Middle frontal gyrus (tissue), 1 donor: ENCODE measurements around the gene GRIP2.

Experiments
- DNase-seq: peaks from one replicate; pipeline ENCODE4 v3.0.0-alpha.2; 2015; ENCODE audit warnings: low spot score; ENCODE audit errors: extremely low spot score

Gene GRIP2

DNA sequence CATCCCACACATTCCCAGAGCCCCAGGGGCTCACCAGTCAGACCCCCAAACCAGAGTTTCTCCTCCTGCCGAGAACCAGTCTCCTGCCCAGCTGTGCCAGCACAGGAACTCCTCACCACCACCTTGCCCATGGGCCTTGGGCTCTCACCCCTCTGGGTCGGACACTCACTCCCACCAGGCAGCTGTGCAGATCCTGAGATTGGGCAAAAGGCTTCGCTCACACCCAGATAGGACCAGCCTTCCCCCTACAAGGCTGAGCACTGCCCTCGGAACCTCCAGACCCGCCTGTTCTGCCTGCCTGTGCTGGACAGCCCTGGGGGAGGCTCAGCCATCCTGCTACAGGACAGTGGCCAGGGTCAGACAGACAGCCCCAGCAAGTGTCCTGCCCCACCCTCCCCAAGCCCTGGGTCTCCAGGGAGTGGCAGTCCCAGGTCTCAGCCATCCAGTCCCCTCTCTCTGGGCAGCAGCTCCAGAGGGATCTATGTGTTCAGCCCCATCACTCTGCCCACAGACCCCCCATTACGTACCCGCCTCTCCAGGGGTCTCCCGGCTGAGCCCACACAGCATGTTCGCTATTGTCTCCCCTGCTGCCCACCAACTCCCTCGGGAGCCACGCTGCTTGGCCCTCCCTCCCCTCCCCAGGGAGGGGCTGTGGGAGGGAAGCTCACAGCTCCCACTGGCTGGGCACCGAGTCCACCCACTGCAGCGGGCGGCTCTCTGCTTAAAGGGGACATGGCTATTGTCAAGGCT, at the start of gene GRIP2:
TSS of gene GRIP2 (minus strand) at position 601 of the 750 bp plus-strand sequence. CDS start at position 567, 34 bp downstream.
- DNase-seq = no peak

DNA sequence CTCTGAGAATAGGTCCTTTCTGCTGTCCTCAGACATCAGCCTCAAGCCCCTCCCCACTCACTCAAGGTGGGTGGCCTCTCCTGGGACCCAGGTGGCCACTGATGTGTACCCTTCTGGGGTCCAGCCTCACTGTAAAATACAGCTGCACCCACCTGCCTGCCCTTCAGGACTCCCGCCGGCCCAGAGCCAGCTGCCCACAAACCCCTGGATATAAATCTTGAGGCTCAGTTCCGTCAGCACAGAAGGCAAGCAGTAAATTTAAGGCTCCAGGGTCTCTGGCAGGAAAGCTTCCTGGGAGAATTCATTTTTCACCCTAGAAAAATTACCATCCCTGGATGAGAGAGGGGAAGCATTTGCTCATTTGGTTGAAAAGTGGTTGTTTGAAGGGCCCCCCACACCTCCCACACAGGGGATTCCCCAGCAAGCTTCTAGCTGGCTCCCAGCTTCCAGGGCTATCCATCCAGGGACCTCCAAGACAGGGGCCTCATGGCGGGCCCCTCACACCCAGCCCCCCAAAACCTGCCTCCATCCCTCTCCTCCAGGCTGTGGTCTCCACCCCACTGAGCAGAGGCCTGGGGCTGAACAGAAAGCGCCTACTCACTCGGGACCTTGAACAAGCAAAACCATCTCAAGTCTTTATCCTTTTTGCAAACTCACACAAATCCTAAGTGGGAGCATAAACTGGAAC, 48.4 kb upstream of the GRIP2 start:
- DNase-seq = no peak

DNA sequence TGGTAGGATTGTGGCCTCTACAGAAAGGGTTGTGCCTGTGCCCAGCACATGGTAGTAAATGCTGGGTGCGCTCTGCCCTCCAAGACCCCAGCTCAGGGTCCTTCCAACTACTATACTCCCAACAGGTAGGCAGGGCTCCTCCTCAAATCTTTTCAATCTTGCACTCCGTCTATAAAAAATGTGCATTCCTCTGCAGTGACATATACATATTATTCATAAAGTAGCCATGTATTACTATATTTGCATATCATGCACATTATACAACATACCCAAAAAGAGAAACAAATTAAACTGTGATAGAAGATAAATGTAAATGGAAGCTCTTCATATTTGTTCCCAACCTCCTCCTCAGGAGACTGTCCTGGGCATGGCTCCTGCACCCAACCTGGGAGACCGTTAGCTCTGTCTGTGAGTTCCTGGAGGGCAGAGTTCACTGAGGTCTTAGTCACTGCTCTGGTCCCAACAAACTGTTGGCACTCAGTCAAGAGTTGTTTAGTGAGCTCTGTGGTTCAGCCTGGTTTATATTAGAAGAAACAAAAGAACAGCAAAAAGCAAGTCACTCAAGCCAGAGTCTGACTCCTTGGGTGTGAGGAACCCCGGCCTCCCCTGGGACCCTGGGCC, 47.7 kb upstream of the GRIP2 start:
- no peak for DNase-seq

DNA sequence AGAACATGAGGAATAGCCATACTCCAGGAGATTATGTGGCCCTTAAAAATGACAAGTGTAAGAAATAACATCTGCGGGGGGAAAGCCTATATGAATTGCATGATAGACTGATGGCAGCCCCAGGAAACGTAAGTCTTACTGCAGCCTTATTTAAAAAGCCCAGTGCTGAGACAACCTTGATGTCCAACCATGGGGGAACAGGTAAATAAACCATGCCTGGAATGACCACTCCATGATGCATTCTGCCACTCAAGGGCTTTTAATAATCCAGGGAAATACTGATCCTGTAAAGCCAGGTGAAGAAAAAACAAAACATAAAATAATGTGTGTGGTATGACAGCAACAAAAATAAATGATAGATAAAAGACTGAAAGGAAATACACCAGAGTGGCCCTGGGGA, 46.5 kb upstream of the GRIP2 start:
- no peak for DNase-seq

DNA sequence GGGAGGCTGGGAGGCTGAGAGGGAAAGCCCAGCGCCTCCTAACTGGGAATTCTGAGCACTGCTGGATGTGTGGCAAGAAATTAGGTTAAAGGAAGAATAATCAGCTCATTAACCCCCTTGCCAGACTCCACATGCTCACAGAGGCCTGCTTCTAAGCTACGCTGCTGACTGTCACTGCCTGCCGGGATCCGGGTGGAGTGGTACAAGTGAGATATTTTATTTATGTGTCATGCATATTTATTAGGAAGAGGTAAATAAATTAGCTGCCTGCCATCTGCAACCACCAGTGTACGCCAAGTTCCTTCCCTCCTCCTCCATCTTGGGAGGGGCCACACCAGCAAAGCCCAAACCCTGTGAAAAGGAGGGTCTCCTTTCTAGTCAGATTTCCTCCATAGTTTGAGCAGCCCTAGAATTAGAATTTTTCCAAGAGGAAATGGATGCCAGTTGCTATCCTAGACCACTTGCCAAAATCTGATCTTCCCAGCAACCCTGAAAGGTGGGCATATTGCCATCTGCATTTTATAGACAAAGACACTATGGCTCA, 43.5 kb upstream of the GRIP2 start:
- no peak for DNase-seq

DNA sequence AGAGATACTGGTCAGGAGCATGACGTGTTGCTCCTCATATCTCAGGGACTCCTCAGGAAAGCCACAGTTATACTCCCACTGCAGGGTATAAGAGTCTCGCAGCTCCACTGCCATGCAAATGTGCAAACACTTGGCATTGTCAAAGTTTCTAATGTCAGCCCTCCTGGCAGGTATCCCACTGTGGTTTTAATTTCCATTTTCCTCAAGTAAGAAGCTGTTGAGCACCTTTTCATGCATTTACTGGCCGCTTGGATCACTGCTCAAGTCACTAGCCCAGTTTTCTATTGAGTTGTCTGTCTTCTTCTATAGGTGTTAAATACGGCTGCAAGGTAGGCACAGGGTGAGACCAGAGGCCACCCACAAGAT, 41.9 kb upstream of the GRIP2 start:
- DNase-seq = no peak

DNA sequence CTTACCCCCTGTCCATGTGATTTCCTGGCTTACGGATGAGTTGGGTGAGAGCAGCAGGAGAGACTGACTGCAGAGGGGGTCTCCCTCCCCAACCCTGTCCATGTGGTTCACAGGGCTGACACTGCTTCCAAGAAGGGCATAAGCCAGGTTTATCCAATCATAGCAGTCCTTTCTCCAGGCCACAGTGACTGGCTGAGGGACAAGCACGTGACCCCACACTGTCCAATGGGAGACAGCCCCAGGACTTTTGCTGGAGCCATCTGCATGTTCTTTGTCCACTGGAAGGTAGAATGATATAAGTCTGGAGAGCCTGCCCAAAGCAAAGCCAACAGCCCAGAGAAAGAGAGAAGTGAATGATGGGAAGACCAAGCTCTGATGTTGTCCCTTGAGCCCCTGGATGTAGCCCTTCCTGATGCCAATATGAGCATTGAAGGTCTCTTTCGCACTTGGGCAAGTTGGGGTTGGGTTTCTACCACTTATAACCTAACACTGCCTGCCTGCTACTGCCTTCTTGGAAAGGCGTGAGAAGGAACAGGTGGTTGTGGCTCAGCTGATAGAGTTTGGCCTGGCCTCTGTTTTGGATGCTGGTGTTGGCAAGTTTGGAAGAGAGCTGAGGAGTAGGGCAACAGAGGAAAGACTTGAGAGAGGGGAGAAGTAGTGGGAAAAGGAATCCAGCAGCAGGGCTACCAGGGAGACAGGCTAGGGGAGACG, 41.3 kb upstream of the GRIP2 start:
- DNase-seq = no peak

DNA sequence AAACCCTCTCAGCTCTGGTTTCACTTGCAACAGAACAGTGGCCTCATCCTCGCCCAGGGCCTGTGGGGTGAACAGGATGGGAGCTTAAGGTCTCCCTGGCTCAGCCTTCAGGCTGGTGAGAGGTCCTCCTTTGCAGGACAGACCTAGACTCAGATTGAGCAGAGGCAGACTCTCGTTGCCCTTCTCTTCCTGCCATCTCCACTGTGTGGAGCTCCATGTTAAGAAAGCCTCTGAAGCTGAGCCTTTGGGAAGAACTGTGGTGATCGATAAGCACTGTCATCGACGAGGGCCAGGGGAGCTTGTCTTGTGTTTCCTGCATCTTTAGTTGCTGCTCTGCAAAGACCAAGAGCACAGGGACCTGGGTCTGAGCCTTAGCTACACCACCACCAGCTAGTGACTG, 37.8 kb upstream of the GRIP2 start:
- no peak for DNase-seq

DNA sequence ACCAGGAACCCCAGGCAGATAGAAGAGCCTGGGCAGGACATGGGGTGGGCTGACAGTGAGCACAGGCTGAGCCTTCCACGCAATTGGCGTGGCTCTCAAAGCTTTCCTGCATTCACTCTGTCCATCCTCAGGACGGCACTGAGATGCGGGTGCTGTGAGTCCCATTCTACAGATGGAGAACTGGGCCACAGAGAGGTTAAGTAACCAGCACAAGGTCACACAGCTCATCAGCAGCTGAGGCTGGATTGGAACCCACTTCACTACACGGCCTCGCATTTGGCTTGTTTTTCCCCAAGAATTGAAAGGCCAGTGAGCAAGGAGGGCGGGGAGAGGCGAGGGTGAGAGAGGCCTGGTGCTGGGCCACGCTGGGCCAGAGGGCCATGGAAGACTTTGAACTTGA, 36.0 kb upstream of the GRIP2 start:
- no peak for DNase-seq

DNA sequence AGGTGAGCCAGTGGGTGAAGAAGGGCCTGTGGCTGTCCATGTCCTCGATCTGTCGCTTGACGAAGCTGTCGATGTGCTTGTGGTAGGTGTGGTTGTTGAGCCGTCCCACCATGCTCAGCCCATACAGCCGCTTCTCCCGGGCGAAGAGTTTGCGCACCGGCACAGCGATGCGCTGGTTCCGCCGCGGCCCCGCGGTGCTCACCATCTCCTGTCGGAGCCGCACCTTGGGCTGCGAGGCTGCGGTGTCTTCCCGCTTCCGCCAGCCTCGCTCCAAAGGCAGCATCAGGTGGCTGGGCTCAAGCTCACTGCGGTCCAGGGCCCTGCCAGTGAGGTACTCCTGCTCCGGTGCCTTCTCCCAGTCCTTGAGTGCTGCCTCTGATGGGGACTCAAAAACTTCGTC, 34.0 kb upstream of the GRIP2 start:
- DNase-seq = no peak

DNA sequence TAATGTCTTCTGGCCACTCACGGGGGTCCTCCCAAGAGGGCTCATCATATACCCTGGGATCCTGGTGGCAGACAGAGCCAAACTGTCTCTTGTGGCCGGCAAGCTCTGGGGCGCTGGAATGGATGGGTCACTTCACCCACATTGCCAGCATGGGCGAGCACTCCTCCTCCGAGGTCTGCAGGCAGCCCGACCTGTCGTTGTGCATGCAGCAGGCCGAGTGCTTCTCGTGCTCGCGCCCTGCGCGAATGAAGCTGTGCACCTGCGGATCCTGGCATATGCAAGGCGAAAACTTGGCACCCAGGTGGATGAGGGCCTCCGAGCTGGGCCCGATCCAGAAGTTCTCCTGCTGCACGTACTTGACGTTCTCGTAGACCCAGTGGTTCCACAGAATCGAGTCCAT, 33.6 kb upstream of the GRIP2 start:
- no peak for DNase-seq

DNA sequence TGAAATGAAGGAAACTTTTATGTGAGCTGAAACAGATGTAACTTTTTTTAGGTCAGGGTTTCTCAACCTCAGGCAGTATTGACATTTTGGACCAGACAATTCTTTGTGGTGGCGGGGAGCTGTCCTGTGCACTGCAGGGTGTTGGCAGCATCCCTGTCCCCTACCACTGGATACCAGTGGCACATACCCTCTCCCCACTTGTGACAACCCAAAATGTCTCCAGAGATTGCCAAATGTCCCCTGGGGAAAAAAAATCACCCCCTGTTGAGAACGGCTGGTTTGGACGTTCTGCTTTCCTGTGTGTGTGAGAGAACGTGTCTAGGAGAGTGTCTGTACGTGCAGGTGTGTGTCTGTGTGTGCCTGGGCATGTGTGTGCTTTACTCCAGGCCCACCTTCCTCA, 30.7 kb upstream of the GRIP2 start:
- DNase-seq = no peak

DNA sequence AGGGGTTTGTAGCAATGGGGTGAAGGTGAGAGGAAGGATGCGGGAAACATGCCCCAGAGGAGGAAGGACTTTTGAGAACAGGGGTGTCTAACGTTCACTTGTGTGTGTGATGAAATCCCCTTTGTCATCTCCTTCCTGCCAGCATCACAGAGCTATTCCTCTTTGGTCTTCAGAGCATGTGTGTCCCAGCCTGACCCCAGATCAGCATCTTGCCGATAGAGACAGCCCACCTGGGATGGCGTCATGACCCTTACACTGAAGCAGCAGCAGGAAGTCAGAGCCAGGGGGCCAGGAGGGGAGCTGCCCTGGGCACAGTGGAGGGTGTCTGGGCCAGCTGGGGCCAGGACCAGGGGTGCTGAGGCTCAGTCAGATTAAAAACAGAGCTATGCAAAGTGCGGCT, 29.9 kb upstream of the GRIP2 start:
- no peak for DNase-seq

DNA sequence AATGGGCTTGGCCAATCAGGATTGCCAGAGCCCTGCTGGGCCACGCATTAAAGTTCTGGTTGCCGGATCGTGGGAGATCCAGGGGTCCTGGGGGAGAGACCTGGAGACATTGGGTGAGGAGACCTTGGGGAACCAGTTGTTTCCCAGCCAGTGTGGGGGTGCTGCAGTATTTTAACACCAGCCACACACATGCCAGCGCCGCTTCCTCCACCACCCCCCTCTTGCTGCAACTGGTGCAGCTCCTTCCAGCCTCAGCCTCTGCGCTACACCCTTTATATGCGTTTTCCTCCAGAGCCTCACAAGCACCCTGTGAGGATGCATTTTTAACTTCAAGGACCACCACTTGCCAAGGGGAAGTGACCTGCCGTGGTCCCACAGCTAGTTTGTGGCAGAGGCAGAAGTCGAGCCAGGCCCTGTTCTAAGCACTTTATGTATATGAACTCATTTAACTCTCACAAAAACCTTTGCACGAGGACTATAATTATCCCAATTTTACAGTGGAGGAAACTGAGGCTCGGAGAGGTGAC, 29.4 kb upstream of the GRIP2 start:
- no peak for DNase-seq

DNA sequence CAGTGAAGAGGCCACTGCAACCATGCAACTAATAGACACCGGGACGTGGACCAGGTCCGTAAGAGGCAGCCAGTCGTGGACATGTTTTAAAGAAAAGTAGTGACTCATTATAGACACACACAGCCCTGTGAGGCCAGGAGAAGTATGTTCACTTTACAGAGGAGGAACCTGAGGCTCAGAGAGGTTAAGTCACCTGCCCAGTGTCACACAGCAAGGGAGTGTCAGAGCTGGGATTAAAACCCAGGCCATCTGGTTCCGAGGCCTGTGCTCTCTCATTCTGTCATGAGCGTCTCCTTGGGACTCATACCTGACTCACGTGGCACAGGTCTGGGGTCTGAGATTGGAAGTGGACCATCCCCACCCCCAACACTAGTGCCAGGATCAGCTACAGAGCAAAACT, 28.1 kb upstream of the GRIP2 start:
- DNase-seq = no peak

DNA sequence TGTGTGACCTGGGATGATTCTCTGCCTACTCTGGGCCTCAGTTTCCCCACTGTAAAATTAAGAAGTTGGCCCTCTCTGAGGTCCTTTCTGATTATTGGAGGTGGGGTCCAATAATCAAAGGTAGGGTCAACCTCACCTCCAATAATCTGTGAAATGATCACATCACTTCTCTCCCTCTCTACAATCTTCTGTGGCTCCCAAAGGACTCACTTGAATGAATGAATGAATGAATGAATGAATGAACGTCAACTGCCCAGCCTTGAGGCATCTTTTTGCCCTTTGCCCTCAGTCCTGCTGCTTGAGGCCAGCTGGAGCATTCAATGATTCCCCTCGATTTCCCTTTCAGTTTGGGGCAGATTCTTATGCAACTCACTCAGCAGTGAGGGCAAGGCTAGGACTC, 26.7 kb upstream of the GRIP2 start:
- DNase-seq = no peak

DNA sequence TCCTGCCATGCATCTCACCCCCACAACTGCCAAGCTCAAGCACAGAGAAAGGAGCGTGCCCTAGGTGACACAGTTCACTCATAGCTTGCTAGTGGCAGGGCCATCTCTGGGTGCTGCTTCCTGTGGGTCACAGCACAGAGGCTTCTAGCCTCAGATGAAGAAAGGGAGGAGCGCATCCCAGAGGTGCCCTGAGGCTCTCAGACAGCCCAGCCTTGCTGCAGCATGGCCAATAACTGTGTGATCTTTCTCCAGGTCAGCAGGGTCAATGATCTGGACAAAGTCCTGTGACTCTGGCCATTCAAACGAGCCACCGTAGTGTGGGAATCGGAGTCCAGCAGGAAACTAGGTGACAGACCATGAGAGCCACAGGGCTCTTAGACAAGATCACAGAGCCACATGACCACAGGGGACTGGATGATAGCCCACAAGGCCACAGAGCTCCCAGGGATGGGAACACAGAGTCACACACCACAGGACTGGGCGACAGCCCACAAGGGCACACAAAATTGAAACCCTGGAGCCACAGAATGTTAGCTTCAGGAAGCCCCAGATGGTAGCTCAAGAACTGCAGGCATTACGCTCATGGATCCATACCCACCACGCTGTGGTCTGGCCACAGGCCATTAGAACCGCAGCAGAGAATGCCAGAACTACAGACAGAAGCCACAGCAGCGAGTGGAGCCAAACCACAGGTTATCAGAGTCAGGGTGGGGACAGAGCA, 25.9 kb upstream of the GRIP2 start:
- no peak for DNase-seq

DNA sequence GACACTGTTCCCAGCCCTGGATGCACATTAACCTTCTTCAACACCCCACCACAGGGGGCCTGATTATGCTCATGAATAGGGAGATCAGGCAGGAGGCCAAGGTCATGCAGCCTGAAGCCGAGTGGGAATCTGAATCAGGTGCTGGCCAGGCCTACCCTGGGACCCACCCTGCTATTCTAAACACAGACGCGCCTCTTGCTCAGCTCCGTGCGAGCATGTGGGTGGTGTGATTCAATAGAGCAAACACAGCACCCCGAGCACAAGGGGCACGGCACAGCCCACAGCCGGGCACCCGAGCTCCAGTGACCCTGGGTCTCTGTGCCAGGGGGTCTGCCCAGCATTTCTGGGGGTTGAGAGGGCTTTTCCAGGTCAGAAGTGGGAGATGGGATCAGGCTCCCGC, 24.6 kb upstream of the GRIP2 start:
- no peak for DNase-seq

DNA sequence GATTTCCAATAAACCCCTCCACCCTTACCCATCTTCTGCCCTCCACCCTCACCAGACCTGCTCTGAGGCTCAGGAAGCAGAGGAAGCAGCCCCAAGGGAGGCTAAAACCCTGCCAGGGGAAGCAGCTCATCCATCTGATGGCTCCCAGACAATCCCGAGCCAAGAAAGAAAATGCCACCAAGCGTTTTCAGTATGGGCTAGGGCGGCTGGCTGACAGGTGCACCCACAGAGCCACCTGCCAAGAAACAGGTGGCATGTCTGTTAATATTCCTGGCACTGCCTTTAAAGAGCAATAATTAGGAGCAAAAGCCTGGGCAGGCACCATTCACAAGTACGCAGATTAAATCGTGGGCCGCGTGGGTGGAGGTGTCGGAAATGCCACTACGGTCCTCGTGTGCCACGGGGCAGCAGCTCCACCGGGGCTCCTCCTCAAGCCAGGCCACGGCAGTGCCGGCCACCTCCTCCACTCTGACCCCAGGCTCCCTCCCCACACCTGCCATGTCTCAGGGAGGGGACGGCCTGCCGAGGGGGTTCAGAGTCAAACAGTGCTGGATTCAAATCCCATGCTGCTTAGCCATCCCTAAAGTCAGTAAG, 23.9 kb upstream of the GRIP2 start:
- no peak for DNase-seq

DNA sequence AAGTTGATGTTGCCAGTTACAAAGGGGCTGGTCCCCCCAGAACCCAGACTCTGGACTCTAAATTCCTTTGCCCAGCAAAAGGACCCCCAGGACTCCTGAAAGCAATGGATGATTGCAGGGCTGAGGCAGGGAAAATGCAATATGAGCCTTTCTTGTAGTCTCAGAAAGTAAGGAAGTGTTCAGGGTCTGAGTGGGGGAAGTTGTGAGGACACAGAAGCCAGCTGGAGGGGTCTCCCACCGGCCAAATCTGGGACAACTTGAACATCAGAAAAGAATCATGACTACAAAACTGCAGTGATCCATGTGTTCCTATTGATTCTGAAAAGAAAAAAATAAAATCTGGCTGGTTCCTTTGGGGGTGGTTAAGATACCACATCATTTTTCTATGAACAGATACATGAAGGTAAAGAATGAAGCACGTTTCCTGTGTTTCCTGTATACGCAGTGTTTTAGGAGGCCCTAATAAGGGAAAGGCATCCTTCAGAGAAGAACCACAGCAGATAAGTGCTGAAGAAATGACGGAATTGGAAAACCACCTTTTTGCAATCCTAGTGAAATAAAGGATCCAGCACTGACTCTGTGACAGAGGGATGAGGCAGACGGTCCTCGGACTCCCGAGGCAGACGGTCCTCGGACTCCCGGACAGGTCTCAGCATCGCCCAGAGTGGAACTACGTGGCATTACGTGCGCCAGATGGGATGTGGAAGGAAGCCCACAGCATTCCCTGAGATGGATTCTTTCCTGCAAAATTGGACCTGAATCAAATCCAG, 22.2 kb upstream of the GRIP2 start:
- DNase-seq = no peak
